Mucosa of rectum (tissue), 2 donors: Measurements from ENCODE around the gene MTG2.

Experiments
- H3K27ac ChIP-seq, 2 donors: one replicate each; pipeline ENCODE4 v1.7.0; 2013; ENCODE audit warnings: inconsistent platforms in 2 of 2, low read depth in 2 of 2, low read length in 2 of 2
- H3K27me3 ChIP-seq, 2 donors: one replicate each; pipeline ENCODE4 v1.7.0; 2013; ENCODE audit warnings: low read length in 2 of 2; ENCODE audit not compliant: control insufficient read depth in 2 of 2, insufficient read depth in 2 of 2
- H3K36me3 ChIP-seq, 2 donors: one replicate each; pipeline ENCODE4 v1.7.0; 2013; ENCODE audit warnings: low read length in 2 of 2; ENCODE audit not compliant: control insufficient read depth in 2 of 2, insufficient read depth in 2 of 2
- H3K4me1 ChIP-seq, 2 donors: one replicate each; pipeline ENCODE4 v1.7.0; 2013; ENCODE audit warnings: low read length in 2 of 2, mild to moderate bottlenecking in 1 of 2; ENCODE audit not compliant: control insufficient read depth in 2 of 2, insufficient read depth in 2 of 2
- H3K4me3 ChIP-seq, 2 donors: one replicate each; pipeline ENCODE4 v1.7.0; 2013; ENCODE audit warnings: low read length in 2 of 2
- H3K9ac ChIP-seq, 2 donors: one replicate each; pipeline ENCODE4 v1.7.0; 2013; ENCODE audit warnings: low read length in 2 of 2, low read depth in 1 of 2, mild to moderate bottlenecking in 1 of 2
- H3K9me3 ChIP-seq, 2 donors: one replicate each; pipeline ENCODE4 v1.7.0; 2013; ENCODE audit warnings: low read length in 2 of 2; ENCODE audit not compliant: control insufficient read depth in 2 of 2
- donor health status: healthy.
- donor health status: Normal muscosa, but diverticular disease.

MTG2 gene

DNA sequence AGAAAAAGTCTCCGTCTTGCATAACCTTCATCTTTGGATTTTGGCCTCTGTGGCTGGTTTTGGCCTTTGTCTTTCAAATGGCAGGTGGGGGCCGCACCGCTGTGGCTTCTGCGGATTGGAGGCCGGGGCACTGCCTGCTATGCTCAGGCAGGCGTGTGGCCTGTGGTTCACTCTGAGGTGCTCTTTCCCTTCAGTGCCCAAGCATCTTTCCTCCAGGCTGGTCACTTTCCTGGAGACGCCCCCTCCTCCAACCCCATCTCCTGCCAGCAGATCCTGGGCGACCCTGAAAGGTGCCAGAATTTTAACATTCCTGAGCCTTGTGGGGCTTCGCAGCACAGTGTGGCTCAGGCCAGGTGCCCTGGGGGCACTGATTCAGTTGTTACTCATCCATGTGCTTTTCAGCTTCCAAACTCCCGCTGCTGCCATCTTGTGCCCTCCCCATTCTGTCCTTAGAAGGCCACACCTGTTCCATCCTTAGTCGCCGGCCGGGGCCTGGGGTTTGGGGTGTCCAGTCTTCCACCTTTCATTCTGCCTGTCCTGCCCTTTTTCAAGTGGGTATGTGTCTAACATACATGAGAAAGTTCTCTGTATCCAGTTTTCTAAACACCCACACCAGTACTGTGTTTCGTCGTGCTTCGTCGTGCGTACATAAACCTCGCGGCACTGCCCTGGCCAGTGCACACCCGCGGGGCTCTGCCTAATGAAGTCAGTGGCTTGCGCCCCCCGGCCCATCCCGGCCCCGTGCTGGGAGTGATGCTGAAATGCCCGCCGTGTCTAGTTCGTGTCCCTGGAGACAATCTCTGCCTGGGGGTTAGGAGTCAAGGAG, 27.2 kb upstream of the MTG2 start:
- no peak overlapping the region for H3K9ac ChIP-seq
- no peaks in the 10 kb centered on the region for H3K4me1 ChIP-seq
- no peaks in the 10 kb centered on the region for H3K9me3 ChIP-seq
- H3K36me3 ChIP-seq, result peaks cover 2 to 23% of the 10 kb centered on the region in 2 donors
- H3K4me3 ChIP-seq, result no peak overlapping the region
- H3K27me3 ChIP-seq, result no peaks in the 10 kb centered on the region
- H3K27ac ChIP-seq, result no peak overlapping the region

DNA sequence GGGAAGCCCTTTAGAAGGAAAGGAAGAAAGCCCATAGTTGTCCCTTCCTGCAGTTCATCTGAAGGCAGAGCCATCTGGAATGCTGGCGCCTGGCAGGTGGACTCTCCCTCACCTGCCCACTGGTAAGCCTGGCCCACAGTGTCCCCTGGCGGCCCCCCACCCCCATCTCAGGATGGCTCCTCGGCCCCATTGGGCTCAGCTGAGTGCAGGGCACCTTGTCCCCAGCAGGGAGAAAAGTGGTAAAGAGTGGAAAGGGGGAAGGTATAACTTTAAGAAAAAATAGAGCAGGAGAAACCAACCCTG, 26.6 kb upstream of the MTG2 start:
- Histone ChIP-seq H3K4me3 (no peak overlapping the region), H3K36me3 (peaks cover 6 to 29% of the 10 kb centered on the region in 2 donors), H3K9me3 (no peaks in the 10 kb centered on the region), H3K27me3 (no peaks in the 10 kb centered on the region), H3K27ac (no peak overlapping the region), H3K9ac (no peak overlapping the region), H3K4me1 (no peaks in the 10 kb centered on the region)

DNA sequence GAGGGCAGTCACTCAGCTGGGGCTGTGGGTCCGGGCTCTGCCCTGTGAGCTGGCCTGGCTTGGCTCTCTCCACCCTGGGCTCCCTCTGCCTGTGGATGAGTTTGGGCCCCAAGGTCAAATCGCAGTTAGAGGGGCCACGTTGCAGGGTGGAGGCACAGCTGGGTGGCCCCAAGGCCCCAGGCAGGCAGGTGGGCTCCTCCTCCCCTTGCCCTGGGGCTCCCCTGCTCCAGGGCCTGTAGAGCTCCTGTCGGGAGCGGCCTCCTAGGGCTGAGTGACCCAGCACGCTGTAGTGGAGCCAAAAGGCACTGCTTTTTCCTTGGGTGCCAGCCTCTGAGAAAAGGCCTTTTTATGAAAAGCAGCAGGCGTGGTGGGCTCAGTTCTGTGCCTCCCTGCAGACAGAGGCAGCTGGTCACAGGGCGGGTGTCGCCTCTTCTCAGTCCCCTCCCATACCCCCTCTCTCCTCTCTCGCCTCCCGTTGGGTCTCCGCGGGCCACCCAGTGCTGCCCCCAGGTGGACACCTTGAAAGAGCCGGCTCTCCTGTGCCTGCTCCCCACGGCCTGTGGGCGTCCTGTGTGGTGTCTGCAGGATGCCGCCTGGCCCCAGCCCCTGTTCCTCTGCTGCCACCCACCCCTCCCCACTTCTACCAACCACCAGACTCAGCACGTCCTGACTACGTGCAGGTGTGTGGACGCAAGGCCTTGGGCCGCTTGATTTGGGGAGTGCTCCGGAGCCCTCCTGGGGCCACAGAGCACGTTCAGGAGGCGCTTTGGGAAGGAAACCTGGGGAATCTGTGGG, 26.0 kb upstream of the MTG2 start:
- Histone ChIP-seq H3K4me1 (no peaks in the 10 kb centered on the region), H3K27me3 (no peaks in the 10 kb centered on the region), H3K4me3 (no peak overlapping the region), H3K36me3 (peaks cover 11 to 34% of the 10 kb centered on the region in 2 donors), H3K9ac (no peak overlapping the region), H3K9me3 (no peaks in the 10 kb centered on the region), H3K27ac (no peak overlapping the region)

DNA sequence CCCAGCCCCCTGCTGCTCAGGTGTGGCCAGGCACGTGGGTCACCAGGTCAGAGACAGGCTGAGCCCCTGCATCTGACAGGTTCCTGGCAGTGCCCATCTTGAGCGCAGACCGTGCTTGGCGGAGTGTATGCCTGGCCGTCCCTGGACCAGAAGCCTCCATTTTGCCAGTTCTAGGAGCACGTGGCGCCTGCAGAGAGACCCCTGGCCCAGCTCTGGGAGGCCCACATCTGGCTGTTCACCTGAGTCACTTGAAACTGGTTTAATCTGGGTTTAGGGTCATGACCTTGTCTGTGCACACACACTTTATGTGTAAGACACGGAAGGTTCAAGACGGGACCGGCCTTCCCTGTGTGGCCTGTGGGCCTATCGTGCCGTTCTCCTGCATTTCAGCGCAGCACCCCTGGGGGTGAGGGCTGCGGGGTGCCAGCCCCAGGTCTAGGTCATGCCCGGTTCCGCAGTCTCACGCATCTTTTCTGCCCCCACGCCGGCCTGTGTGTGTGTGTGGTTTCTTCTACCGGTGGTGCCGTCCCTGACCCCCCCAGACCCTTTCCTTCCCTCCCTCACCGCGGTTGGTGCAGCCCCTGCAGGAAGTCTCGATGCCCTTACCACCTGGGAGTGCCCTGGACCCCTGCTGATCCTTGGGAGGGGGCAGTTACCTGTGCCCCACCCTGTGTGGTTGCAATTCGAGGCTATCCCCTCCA, 25.3 kb upstream of the MTG2 start:
- Histone ChIP-seq H3K27ac (no peak overlapping the region), H3K9me3 (no peaks in the 10 kb centered on the region), H3K4me1 (no peaks in the 10 kb centered on the region), H3K9ac (no peak overlapping the region), H3K27me3 (no peaks in the 10 kb centered on the region), H3K4me3 (no peak overlapping the region), H3K36me3 (peaks cover 12 to 38% of the 10 kb centered on the region in 2 donors)

DNA sequence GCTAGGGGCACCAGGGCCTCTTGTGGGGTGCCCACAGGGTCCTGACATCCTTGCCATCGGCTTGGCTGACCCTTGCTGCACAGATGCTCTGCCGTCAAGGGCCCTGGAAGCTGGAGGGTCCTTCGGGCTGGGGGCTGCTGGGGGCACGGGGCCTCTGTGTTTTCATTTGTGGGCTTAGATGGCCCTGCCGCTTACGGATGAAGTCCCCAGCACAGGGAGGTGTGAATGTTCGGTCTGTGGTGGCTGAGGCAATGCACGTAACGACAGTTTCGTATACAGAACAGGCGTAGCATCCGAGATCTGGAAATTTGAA, 24.8 kb upstream of the MTG2 start:
- Histone ChIP-seq H3K9me3 (no peaks in the 10 kb centered on the region), H3K4me1 (no peaks in the 10 kb centered on the region), H3K36me3 (peaks cover 16 to 40% of the 10 kb centered on the region in 2 donors), H3K27me3 (no peaks in the 10 kb centered on the region), H3K27ac (no peak overlapping the region), H3K9ac (no peak overlapping the region), H3K4me3 (no peak overlapping the region)

DNA sequence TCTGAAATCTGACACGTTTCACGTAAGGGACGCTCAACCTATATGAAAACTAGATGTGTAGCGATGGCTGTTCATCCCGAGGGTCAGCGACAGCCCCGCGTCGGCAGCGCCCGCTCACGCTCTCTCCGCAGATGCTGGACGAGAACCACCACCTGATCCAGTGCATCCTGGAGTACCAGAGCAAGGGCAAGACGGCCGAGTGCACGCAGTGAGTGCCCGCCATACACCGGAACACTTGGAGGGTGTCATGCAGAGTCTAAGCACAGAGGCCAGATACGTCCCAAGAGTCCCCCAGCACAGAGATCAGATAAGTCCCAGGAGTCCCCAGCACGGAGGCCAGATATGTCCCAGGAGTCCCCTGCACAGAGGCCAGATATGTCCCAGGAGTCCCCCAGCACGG, 24.3 kb upstream of the MTG2 start:
- peaks cover 16 to 40% of the 10 kb centered on the region in 2 donors for H3K36me3 ChIP-seq
- no peak overlapping the region for H3K27ac ChIP-seq

DNA sequence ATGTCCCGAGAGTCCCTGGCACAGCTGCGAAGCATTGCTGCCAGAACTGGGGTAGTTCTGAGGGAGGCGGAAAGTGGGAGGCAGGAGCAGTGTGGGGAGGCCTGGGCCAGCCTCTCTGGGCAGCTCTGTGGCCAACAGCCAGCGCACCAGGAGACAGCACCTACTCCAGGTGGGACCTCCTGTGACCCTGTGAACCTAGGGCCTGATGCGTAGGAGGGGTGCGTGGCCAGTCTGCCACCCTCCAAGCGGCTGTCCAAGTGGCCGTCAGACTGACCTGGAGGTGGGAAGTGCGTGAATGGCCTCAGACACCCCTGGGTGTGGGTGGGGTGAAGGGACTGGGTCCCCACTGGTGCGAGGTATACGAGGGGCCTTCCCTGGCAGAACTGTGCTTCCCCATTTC, 23.8 kb upstream of the MTG2 start:
- Histone ChIP-seq H3K9me3 (no peaks in the 10 kb centered on the region), H3K27ac (no peak overlapping the region), H3K27me3 (no peaks in the 10 kb centered on the region), H3K9ac (no peak overlapping the region), H3K4me1 (no peaks in the 10 kb centered on the region), H3K4me3 (no peak overlapping the region), H3K36me3 (peaks cover 18 to 39% of the 10 kb centered on the region in 2 donors)

More for the DNA sequence above, 24.3 kb upstream of the MTG2 start:
- H3K27me3 ChIP-seq, result no peaks in the 10 kb centered on the region
- no peaks in the 10 kb centered on the region for H3K4me1 ChIP-seq
- H3K9me3 ChIP-seq, result no peaks in the 10 kb centered on the region
- no peak overlapping the region for H3K9ac ChIP-seq
- no peak overlapping the region for H3K4me3 ChIP-seq

DNA sequence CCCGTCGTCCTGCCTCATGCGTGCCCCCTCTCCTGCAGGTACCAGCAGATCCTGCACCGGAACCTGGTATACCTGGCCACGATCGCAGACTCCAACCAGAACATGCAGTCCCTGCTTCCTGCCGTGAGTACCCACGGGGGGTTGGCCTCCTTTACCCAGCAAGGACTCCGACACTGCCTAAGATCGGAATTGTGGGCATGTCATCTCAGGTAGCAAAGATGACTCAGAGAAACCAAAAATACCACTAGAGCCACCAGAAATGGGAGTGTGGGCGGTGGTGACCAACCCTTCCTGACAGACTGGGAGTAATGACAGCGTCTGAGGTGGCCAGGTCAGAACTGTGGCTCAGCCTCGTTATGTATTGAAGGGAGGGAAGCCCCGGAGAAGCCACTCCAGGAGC, 23.0 kb upstream of the MTG2 start:
- no peak overlapping the region for H3K4me3 ChIP-seq
- H3K36me3 ChIP-seq, result peaks cover 24 to 39% of the 10 kb centered on the region in 2 donors
- no peak overlapping the region for H3K9ac ChIP-seq
- no peaks in the 10 kb centered on the region for H3K4me1 ChIP-seq
- no peaks in the 10 kb centered on the region for H3K27me3 ChIP-seq
- no peaks in the 10 kb centered on the region for H3K9me3 ChIP-seq
- no peak overlapping the region for H3K27ac ChIP-seq

DNA sequence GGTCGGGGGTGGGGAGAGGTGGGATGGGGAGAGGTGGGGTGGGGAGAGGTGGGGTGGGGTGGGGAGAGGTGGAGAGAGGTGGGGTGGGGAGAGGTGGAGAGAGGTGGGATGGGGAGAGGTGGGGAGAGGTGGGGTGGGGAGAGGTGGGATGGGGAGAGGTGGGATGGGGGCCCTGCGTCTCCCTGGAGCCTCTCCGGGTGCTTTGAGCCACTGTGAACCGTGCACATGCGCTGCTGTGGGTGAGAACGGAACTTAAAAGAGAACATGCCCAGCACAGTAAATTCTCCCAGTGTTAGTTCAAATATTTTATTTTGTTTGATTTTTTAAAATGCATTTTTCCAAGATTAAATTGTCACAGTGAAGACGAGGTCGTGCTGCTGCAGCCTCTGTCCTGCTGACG, 22.6 kb upstream of the MTG2 start:
- no peak overlapping the region for H3K9ac ChIP-seq
- no peak overlapping the region for H3K4me3 ChIP-seq
- no peaks in the 10 kb centered on the region for H3K4me1 ChIP-seq
- no peak overlapping the region for H3K27ac ChIP-seq
- H3K9me3 ChIP-seq, result no peaks in the 10 kb centered on the region
- H3K36me3 ChIP-seq, result peaks cover 25 to 43% of the 10 kb centered on the region in 2 donors
- no peaks in the 10 kb centered on the region for H3K27me3 ChIP-seq

DNA sequence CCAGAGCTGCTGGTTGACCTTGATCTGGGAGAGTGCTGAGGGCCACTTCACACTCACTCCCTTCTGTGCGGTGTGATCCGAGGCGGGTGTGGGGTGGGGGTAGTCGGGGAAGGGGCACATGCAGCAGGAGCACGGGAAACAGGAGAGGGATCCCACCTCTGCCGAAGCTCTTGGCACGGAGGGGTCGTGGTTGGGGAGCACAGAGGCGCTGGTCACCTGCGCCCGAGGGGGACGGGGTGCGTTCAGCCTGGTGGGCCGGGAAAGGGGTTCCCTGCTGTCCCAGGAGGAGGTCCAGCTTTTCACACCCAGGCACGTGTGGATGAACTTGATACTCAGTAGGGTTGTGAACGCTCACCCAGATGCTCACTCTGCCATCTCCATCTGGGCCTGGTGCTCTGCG, 22.0 kb upstream of the MTG2 start:
- no peaks in the 10 kb centered on the region for H3K9me3 ChIP-seq
- peaks cover 31 to 47% of the 10 kb centered on the region in 2 donors for H3K36me3 ChIP-seq
- no peak overlapping the region for H3K27ac ChIP-seq

More for the DNA sequence above, 22.0 kb upstream of the MTG2 start:
- Histone ChIP-seq H3K4me3 (no peak overlapping the region), H3K9ac (no peak overlapping the region), H3K27me3 (no peaks in the 10 kb centered on the region), H3K4me1 (no peaks in the 10 kb centered on the region)
